ENCODE data around the gene MAP3K9.

Gene MAP3K9

GRCh38 chr14:70808416-70809224 lies 693 bp downstream of the MAP3K9 start:
- no peak for TF ChIP-seq GATA3 (IDR thresholded peaks at IDR 0.05; ENCODE audit: low read depth, low read length)
- TF ChIP-seq GATA2 (IDR thresholded peaks at IDR 0.05; ENCODE audit: low read depth, low read length): no peak

GRCh38 chr14:70807898-70808415 lies 1.4 kb downstream of the MAP3K9 start:
- TF ChIP-seq GATA3 (IDR thresholded peaks at IDR 0.05; ENCODE audit: low read depth, low read length) (no peak), GATA2 (IDR thresholded peaks at IDR 0.05; ENCODE audit: low read depth, low read length) (no peak)

- TF ChIP-seq GATA2 (IDR thresholded peaks at IDR 0.05; ENCODE audit: low read depth, low read length): no peak
- no peak for TF ChIP-seq GATA3 (IDR thresholded peaks at IDR 0.05; ENCODE audit: low read depth, low read length)
Measured at GRCh38 chr14:70804556-70805162, 4.7 kb downstream of the MAP3K9 start.

- no peak for TF ChIP-seq GATA2 (IDR thresholded peaks at IDR 0.05; ENCODE audit: low read depth, low read length)
- TF ChIP-seq GATA3 (IDR thresholded peaks at IDR 0.05; ENCODE audit: low read depth, low read length): no peak
Measured at GRCh38 chr14:70803321-70804310, 5.7 kb downstream of the MAP3K9 start.

GRCh38 chr14:70802379-70802778 lies 6.9 kb downstream of the MAP3K9 start:
- TF ChIP-seq GATA3 (IDR thresholded peaks at IDR 0.05; ENCODE audit: low read depth, low read length) (no peak), GATA2 (IDR thresholded peaks at IDR 0.05; ENCODE audit: low read depth, low read length) (no peak)

GRCh38 chr14:70801836-70802235 lies 7.5 kb downstream of the MAP3K9 start:
- TF ChIP-seq GATA3 (IDR thresholded peaks at IDR 0.05; ENCODE audit: low read depth, low read length): no peak
- TF ChIP-seq GATA2 (IDR thresholded peaks at IDR 0.05; ENCODE audit: low read depth, low read length): no peak

GRCh38 chr14:70796551-70796950 lies 12.8 kb downstream of the MAP3K9 start:
- TF ChIP-seq GATA2 (IDR thresholded peaks at IDR 0.05; ENCODE audit: low read depth, low read length) (no peak), GATA3 (IDR thresholded peaks at IDR 0.05; ENCODE audit: low read depth, low read length) (no peak)

- no peak for TF ChIP-seq GATA3 (IDR thresholded peaks at IDR 0.05; ENCODE audit: low read depth, low read length)
- no peak for TF ChIP-seq GATA2 (IDR thresholded peaks at IDR 0.05; ENCODE audit: low read depth, low read length)
Measured at GRCh38 chr14:70794294-70794693, 15.0 kb downstream of the MAP3K9 start.

GRCh38 chr14:70793637-70794036 lies 15.7 kb downstream of the MAP3K9 start:
- TF ChIP-seq GATA2 (IDR thresholded peaks at IDR 0.05; ENCODE audit: low read depth, low read length) (no peak), GATA3 (IDR thresholded peaks at IDR 0.05; ENCODE audit: low read depth, low read length) (no peak)

- TF ChIP-seq GATA3 (IDR thresholded peaks at IDR 0.05; ENCODE audit: low read depth, low read length) (no peak), GATA2 (IDR thresholded peaks at IDR 0.05; ENCODE audit: low read depth, low read length) (no peak)
Measured at GRCh38 chr14:70792939-70793338, 16.4 kb downstream of the MAP3K9 start.

- TF ChIP-seq GATA2 (IDR thresholded peaks at IDR 0.05; ENCODE audit: low read depth, low read length) (no peak), GATA3 (IDR thresholded peaks at IDR 0.05; ENCODE audit: low read depth, low read length) (no peak)
Measured at GRCh38 chr14:70791971-70792370, 17.3 kb downstream of the MAP3K9 start.

GRCh38 chr14:70789961-70790360 lies 19.4 kb downstream of the MAP3K9 start:
- no peak for TF ChIP-seq GATA2 (IDR thresholded peaks at IDR 0.05; ENCODE audit: low read depth, low read length)
- no peak for TF ChIP-seq GATA3 (IDR thresholded peaks at IDR 0.05; ENCODE audit: low read depth, low read length)

- TF ChIP-seq GATA2 (IDR thresholded peaks at IDR 0.05; ENCODE audit: low read depth, low read length): no peak
- TF ChIP-seq GATA3 (IDR thresholded peaks at IDR 0.05; ENCODE audit: low read depth, low read length): no peak
Measured at GRCh38 chr14:70789361-70789760, 20.0 kb downstream of the MAP3K9 start.

- TF ChIP-seq GATA3 (IDR thresholded peaks at IDR 0.05; ENCODE audit: low read depth, low read length) (no peak), GATA2 (IDR thresholded peaks at IDR 0.05; ENCODE audit: low read depth, low read length) (no peak)
Measured at GRCh38 chr14:70788898-70789297, 20.4 kb downstream of the MAP3K9 start.
